Activated T-helper 1 cell treated with anti-CD3 and anti-CD28 coated beads, Interleukin-2, amount 50 U/mL, for 16 hours (primary cell): ENCODE measurements around the gene PAX5.
"Not testable (repeated sequence)": the region's sequence is repeated elsewhere in the genome, so short reads cannot be mapped to it uniquely, and the experiment has no call there.

ENCODE experiments used
- DNase-seq, 2 donors: peaks; one replicate each; pipeline ENCODE4 v3.0.0-alpha.2; 2020; ENCODE audit warnings: low read depth in 1 of 2, low spot score in 1 of 2

Gene PAX5

GRCh38 chr9:37033682-37034304 lies at the start of gene PAX5:
Gene PAX5, minus strand, starts transcription at chr9:37034268. Its CDS starts 237 bp downstream, at chr9:37034031.
- DNase-seq: no peak

GRCh38 chr9:37083654-37084053 lies 49.6 kb upstream of the PAX5 start:
- DNase-seq: no peak

GRCh38 chr9:37082214-37082765 lies 48.2 kb upstream of the PAX5 start:
- DNase-seq: no peak

- DNase-seq: not testable (repeated sequence)
These were observed 47.4 kb upstream of the PAX5 start for GRCh38 chr9:37081507-37081906.

GRCh38 chr9:37080165-37080628 lies 46.1 kb upstream of the PAX5 start:
- peak in 1 of 2 donors; percentile 7 for DNase-seq

- peak; percentile 83 to 90 for DNase-seq
These were observed 45.5 kb upstream of the PAX5 start for GRCh38 chr9:37079370-37080164.

GRCh38 chr9:37074790-37075189 lies 40.7 kb upstream of the PAX5 start:
- DNase-seq: not testable (repeated sequence)

- no peak for DNase-seq
These were observed 32.2 kb upstream of the PAX5 start for GRCh38 chr9:37066139-37066725.

- DNase-seq: no peak
These were observed 28.3 kb upstream of the PAX5 start for GRCh38 chr9:37062336-37062735.

- DNase-seq: no peak
These were observed 27.7 kb upstream of the PAX5 start for GRCh38 chr9:37061768-37062167.

GRCh38 chr9:37060833-37061232 lies 26.8 kb upstream of the PAX5 start:
- no peak for DNase-seq

GRCh38 chr9:37056046-37056920 lies 22.2 kb upstream of the PAX5 start:
- no peak for DNase-seq

- not testable (repeated sequence) for DNase-seq
These were observed 20.3 kb upstream of the PAX5 start for GRCh38 chr9:37054363-37054720.

- DNase-seq: no peak
These were observed 19.8 kb upstream of the PAX5 start for GRCh38 chr9:37053684-37054362.

GRCh38 chr9:37046683-37047082 lies 12.6 kb upstream of the PAX5 start:
- no peak for DNase-seq

GRCh38 chr9:37042421-37042820 lies 8.4 kb upstream of the PAX5 start:
- DNase-seq: no peak

GRCh38 chr9:37040508-37041127 lies 6.5 kb upstream of the PAX5 start:
- no peak for DNase-seq

- no peak for DNase-seq
These were observed 4.9 kb upstream of the PAX5 start for GRCh38 chr9:37038943-37039464.

- DNase-seq: no peak
These were observed 4.4 kb upstream of the PAX5 start for GRCh38 chr9:37038302-37038942.
